Muscle of back (tissue), 11 donors: Measurements from ENCODE around the gene GRIK2. TPM values are rescaled to one million over a fixed set of nuclear protein-coding genes. Genes with fewer than 3 reads are reported as not detected.
"Not testable (repeated sequence)": the region's sequence is repeated elsewhere in the genome, so short reads cannot be mapped to it uniquely, and the experiment has no call there.

Experiments used
- DNase-seq, 3 donors: peaks; one replicate each; pipeline versions ENCODE4 v3.0.0 to v3.0.0-alpha.2; 2013
- polyA plus RNA-seq, 10 donors: library from polyadenylated mRNA; unstranded; fragments of 120-200 nt; gene quantifications; one replicate each; pipeline ENCODE4 v1.2.1, GENCODE V29; 2013; ENCODE audit not compliant: insufficient read length in 10 of 10

The GRIK2 gene
- polyA plus RNA-seq, 10 donors = 1.0 to 3.7 (median 1.6) TPM

- DNase-seq = no peak
Measured at GRCh38 chr6:102015431-102015830, 621.9 kb downstream of the GRIK2 start.

- no peak for DNase-seq
Measured at GRCh38 chr6:102022281-102022680, 628.8 kb downstream of the GRIK2 start.

GRCh38 chr6:102022803-102023202 is 629.3 kb downstream of the GRIK2 start:
- DNase-seq = no peak

GRCh38 chr6:102023977-102024657 is 630.6 kb downstream of the GRIK2 start:
- no peak for DNase-seq

GRCh38 chr6:102026649-102027048 is 633.1 kb downstream of the GRIK2 start:
- no peak for DNase-seq

- DNase-seq = no peak
Measured at GRCh38 chr6:102028176-102028575, 634.7 kb downstream of the GRIK2 start.

- no peak for DNase-seq
Measured at GRCh38 chr6:102038964-102039363, 645.5 kb downstream of the GRIK2 start.

GRCh38 chr6:102039441-102039840 is 645.9 kb downstream of the GRIK2 start:
- no peak for DNase-seq

GRCh38 chr6:102051001-102051400 is 657.5 kb downstream of the GRIK2 start:
- no peak for DNase-seq

- no peak for DNase-seq
Measured at GRCh38 chr6:102051720-102052119, 658.2 kb downstream of the GRIK2 start.

GRCh38 chr6:102064142-102064541 is 670.6 kb downstream of the GRIK2 start:
- DNase-seq = no peak

- DNase-seq = no peak
Measured at GRCh38 chr6:102066301-102066700, 672.8 kb downstream of the GRIK2 start.

GRCh38 chr6:102068349-102068929 is 674.9 kb downstream of the GRIK2 start:
- no peak for DNase-seq

- DNase-seq = no peak
Measured at GRCh38 chr6:102075539-102075938, 682.0 kb downstream of the GRIK2 start.

GRCh38 chr6:102085257-102085656 is 691.7 kb downstream of the GRIK2 start:
- DNase-seq = no peak

- DNase-seq = not testable (repeated sequence)
Measured at GRCh38 chr6:102088160-102088559, 694.7 kb downstream of the GRIK2 start.

GRCh38 chr6:102114402-102114801 is 720.9 kb downstream of the GRIK2 start:
- no peak for DNase-seq

- DNase-seq = no peak
Measured at GRCh38 chr6:102115911-102116310, 722.4 kb downstream of the GRIK2 start.

GRCh38 chr6:102118034-102118433 is 724.5 kb downstream of the GRIK2 start:
- DNase-seq = no peak
